BE2C (cell line): ENCODE data around the gene FAH.

Source experiments
- DNase-seq: peaks from one replicate; pipeline ENCODE4 v3.0.0-alpha.2; 2020
- H3K27me3 ChIP-seq: fragments of 250-450 bp; sonication (Bioruptor Pico); 2 replicates; pipeline ENCODE4 v1.5.1; 2020; ENCODE audit warnings: mild to moderate bottlenecking
- H3K36me3 ChIP-seq: fragments of 250-450 bp; sonication (Bioruptor Pico); 2 replicates; pipeline ENCODE4 v1.5.1; 2020; ENCODE audit warnings: mild to moderate bottlenecking
- H3K4me1 ChIP-seq: fragments of 250-450 bp; sonication (Bioruptor Pico); 2 replicates; pipeline ENCODE4 v1.5.1; 2020
- H3K4me3 ChIP-seq: 2 replicates; pipeline ENCODE4 v1.5.1; 2011; ENCODE audit warnings: low read depth, low read length
- H3K9me3 ChIP-seq: fragments of 250-450 bp; sonication (Bioruptor Pico); 2 replicates; pipeline ENCODE4 v1.5.1; 2020
- TF ChIP-seq, protein P1 (sequence below): IDR thresholded peaks from 2 replicates; pipeline ENCODE4 v1.5.1; 2012; ENCODE audit warnings: mild to moderate bottlenecking, low read depth, low read length

The FAH gene

GRCh38 chr15:80109388-80109787 is 43.4 kb upstream of the FAH start:
- TF ChIP-seq, protein P1, sequence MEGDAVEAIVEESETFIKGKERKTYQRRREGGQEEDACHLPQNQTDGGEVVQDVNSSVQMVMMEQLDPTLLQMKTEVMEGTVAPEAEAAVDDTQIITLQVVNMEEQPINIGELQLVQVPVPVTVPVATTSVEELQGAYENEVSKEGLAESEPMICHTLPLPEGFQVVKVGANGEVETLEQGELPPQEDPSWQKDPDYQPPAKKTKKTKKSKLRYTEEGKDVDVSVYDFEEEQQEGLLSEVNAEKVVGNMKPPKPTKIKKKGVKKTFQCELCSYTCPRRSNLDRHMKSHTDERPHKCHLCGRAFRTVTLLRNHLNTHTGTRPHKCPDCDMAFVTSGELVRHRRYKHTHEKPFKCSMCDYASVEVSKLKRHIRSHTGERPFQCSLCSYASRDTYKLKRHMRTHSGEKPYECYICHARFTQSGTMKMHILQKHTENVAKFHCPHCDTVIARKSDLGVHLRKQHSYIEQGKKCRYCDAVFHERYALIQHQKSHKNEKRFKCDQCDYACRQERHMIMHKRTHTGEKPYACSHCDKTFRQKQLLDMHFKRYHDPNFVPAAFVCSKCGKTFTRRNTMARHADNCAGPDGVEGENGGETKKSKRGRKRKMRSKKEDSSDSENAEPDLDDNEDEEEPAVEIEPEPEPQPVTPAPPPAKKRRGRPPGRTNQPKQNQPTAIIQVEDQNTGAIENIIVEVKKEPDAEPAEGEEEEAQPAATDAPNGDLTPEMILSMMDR, result no peak
- no peak for DNase-seq
- H3K27me3 ChIP-seq, result no peaks in the 10 kb centered on the region

DNA sequence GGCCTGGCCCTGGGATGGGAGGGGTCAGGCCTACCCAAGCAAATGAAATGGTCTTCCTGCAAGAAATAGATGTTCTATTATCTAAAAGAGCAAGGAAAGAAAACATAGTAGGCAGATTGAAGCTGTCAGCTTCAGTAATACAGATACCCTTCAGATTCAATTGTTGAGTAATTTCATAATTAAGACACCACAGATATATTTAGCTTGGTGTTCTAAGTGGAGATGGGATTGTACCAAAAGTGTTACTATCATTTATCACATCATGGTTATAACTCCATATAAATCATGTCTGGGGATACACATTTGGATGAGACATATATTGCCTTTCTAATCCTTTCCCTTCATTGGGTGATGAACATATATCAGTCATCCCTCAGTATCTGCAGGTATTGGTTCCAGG is 41.9 kb upstream of the FAH start:
- H3K4me3 ChIP-seq, result no peak overlapping the region
- no peaks in the 10 kb centered on the region for H3K9me3 ChIP-seq
- TF ChIP-seq, protein P1, result no peak
- no peaks in the 10 kb centered on the region for H3K4me1 ChIP-seq
- H3K27me3 ChIP-seq, result no peaks in the 10 kb centered on the region
- no peak for DNase-seq
- H3K36me3 ChIP-seq, result no peaks in the 10 kb centered on the region

More at GRCh38 chr15:80109388-80109787, 43.4 kb upstream of the FAH start:
- Histone ChIP-seq H3K4me1 (no peaks in the 10 kb centered on the region), H3K9me3 (no peaks in the 10 kb centered on the region), H3K36me3 (no peaks in the 10 kb centered on the region), H3K4me3 (no peak overlapping the region)

- Histone ChIP-seq H3K36me3 (no peaks in the 10 kb centered on the region), H3K27me3 (no peaks in the 10 kb centered on the region), H3K4me3 (no peak overlapping the region), H3K9me3 (no peaks in the 10 kb centered on the region), H3K4me1 (no peaks in the 10 kb centered on the region)
- no peak for DNase-seq
- TF ChIP-seq, protein P1, result no peak
These were observed 38.7 kb upstream of the FAH start for GRCh38 chr15:80114114-80114513.

DNA sequence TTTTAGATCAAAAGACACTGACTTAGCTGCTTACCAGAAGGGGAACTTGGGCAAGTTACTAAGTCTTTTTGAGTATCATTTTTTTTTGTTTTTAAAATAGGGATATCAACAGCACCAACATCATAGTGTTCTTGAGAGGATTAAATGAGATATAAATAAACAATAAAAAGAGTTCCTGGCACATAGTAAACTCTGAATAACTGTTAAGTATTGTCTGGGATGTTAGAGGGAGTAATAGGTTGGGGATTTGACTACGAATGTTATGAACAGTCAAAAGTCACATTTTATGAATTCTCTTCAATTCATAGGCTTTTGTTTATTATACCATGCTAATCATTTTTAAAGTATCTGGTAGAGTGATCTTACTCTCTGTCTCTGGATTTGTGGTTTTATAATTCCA is 37.8 kb upstream of the FAH start:
- no peaks in the 10 kb centered on the region for H3K36me3 ChIP-seq
- DNase-seq, result no peak
- no peaks in the 10 kb centered on the region for H3K27me3 ChIP-seq
- H3K4me3 ChIP-seq, result no peak overlapping the region
- TF ChIP-seq, protein P1, result no peak
- H3K4me1 ChIP-seq, result no peaks in the 10 kb centered on the region
- H3K9me3 ChIP-seq, result no peaks in the 10 kb centered on the region

DNA sequence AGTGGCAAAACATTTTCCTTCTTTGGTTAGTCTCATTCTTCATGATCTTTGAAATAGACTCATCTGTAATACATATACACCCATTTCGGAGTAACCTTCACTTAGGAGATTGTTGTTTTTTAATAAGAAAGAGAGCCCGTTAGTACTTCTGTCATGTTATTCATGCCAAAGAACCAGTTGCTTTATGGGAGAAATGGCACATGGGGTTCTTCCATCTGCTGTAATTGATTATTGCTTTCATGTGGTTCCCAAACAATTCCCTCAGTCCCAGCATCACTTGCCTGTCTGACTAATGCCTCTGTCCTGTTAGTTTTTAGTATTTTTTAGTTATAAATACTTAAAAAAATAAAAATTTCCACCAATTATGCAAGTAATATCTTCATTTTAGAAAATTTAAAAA is 33.8 kb upstream of the FAH start:
- TF ChIP-seq, protein P1, result no peak
- no peak for DNase-seq
- Histone ChIP-seq H3K4me3 (no peak overlapping the region), H3K4me1 (peaks cover 11% of the 10 kb centered on the region), H3K27me3 (no peaks in the 10 kb centered on the region), H3K36me3 (peaks cover 14% of the 10 kb centered on the region), H3K9me3 (no peaks in the 10 kb centered on the region)

DNA sequence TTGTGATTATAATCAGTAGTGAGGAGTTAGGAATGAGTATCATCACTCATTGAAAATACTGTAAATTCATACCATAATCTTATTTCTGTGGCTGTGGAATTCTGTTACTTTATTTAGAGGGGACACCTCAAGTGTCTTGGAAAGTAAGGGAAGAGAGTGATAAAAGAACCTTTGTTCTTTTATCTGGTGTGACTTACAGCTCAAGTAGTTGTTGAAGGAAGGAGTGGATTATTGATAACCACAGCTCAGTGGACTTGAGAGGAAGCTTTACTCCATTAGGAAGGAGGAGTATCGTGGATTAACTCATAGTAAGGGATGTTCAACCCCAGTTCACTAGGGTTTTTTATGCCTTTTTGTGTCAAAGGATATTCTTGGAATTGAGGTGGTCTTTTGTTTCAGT is 32.2 kb upstream of the FAH start:
- no peaks in the 10 kb centered on the region for H3K9me3 ChIP-seq
- no peak for DNase-seq
- H3K4me3 ChIP-seq, result no peak overlapping the region
- H3K36me3 ChIP-seq, result peaks cover 16% of the 10 kb centered on the region
- no peaks in the 10 kb centered on the region for H3K27me3 ChIP-seq
- peaks cover 11% of the 10 kb centered on the region for H3K4me1 ChIP-seq
- TF ChIP-seq, protein P1, result no peak
